Right atrium auricular region (tissue), 2 donors: ENCODE measurements around the gene SHBG. TPM values are rescaled to one million over a fixed set of nuclear protein-coding genes. Genes with fewer than 3 reads are reported as not detected.

Experiments
- DNase-seq: peaks from one replicate; pipeline ENCODE4 v3.0.0-alpha.2; 2019; ENCODE audit warnings: low spot score
- H3K27ac ChIP-seq, 2 donors: fragments of 200-600 bp; sonication (generic); 1 replicate in 1 of 2; 2 replicates in 1 of 2; pipeline ENCODE4 v1.5.1; 2016 to 2019
- H3K27me3 ChIP-seq, 2 donors: fragments of 200-600 bp; sonication (generic); one replicate each; pipeline versions ENCODE4 v1.5.1 to v1.6.0; 2017 to 2019
- H3K36me3 ChIP-seq: fragments of 200-600 bp; sonication (generic); one replicate; pipeline ENCODE4 v1.5.1; 2016
- H3K4me1 ChIP-seq, 2 donors: fragments of 200-600 bp; sonication (generic); one replicate each; pipeline versions ENCODE4 v1.5.1 to v1.6.0; 2017 to 2019
- H3K4me3 ChIP-seq, 2 donors: fragments of 200-600 bp; sonication (generic); 1 replicate in 1 of 2; 2 replicates in 1 of 2; pipeline ENCODE4 v1.5.1; 2017 to 2019; ENCODE audit warnings: mild to moderate bottlenecking in 1 of 2, moderate library complexity in 1 of 2
- H3K9me3 ChIP-seq, 2 donors: fragments of 200-600 bp; sonication (generic); one replicate each; pipeline ENCODE4 v1.5.1; 2019
- CTCF ChIP-seq, 2 donors: fragments of 200-600 bp; sonication (generic); IDR thresholded peaks; one replicate each; pipeline ENCODE4 v1.5.1; 2019; ENCODE audit warnings: antibody characterized with exemption in 2 of 2
- total RNA-seq, 2 donors: library from RNA; depleted of rRNA; stranded (reverse); fragments of >200 nt; gene quantifications; one replicate each; pipeline ENCODE4 v1.1.0, GENCODE V29; 2016

Gene SHBG
- total RNA-seq, 2 donors from 2014 or later = 0.39 TPM; not detected in 1

GRCh38 chr17:7610641-7611040, 19.3 kb upstream of the SHBG start:
- Histone ChIP-seq H3K4me1 (peaks cover 0 to 58% of the 10 kb centered on the region in 2 donors), H3K4me3 (no peak overlapping the region), H3K27me3 (no peaks in the 10 kb centered on the region), H3K36me3 (peaks cover 7% of the 10 kb centered on the region), H3K27ac (no peak overlapping the region), H3K9me3 (no peaks in the 10 kb centered on the region)
- no peak for DNase-seq
- TF ChIP-seq CTCF (IDR thresholded peaks at IDR 0.05) = no peak

GRCh38 chr17:7611635-7612293, 18.2 kb upstream of the SHBG start:
- H3K27me3 ChIP-seq = no peaks in the 10 kb centered on the region
- no peaks in the 10 kb centered on the region for H3K9me3 ChIP-seq
- no peak for DNase-seq
- no peak for TF ChIP-seq CTCF (IDR thresholded peaks at IDR 0.05)
- no peak overlapping the region for H3K4me3 ChIP-seq
- peaks cover 5% of the 10 kb centered on the region for H3K36me3 ChIP-seq
- peak overlapping the region; percentile 38 to 57 for H3K27ac ChIP-seq
- peaks cover 0 to 49% of the 10 kb centered on the region in 2 donors for H3K4me1 ChIP-seq

GRCh38 chr17:7612294-7612640, 17.7 kb upstream of the SHBG start:
- DNase-seq = no peak
- no peaks in the 10 kb centered on the region for H3K9me3 ChIP-seq
- H3K36me3 ChIP-seq = peaks cover 5% of the 10 kb centered on the region
- peak overlapping the region in 1 of 2 donors; percentile 57 for H3K27ac ChIP-seq
- no peak overlapping the region for H3K4me3 ChIP-seq
- no peak for TF ChIP-seq CTCF (IDR thresholded peaks at IDR 0.05)
- peaks cover 0 to 46% of the 10 kb centered on the region in 2 donors for H3K4me1 ChIP-seq
- no peaks in the 10 kb centered on the region for H3K27me3 ChIP-seq

GRCh38 chr17:7613769-7614424, 16.0 kb upstream of the SHBG start:
- Histone ChIP-seq H3K4me1 (peaks cover 0 to 46% of the 10 kb centered on the region in 2 donors), H3K4me3 (peak overlapping the region; percentile 83 to 93), H3K9me3 (no peaks in the 10 kb centered on the region), H3K27me3 (no peaks in the 10 kb centered on the region), H3K27ac (peak overlapping the region; percentile 93 to 94), H3K36me3 (peaks cover 5% of the 10 kb centered on the region)
- DNase-seq = no peak
- TF ChIP-seq CTCF (IDR thresholded peaks at IDR 0.05) = no peak

- Histone ChIP-seq H3K27ac (peak within 1 kb of the TSS; percentile 93 to 94), H3K4me3 (peak within 1 kb of the TSS; percentile 83 to 93), H3K36me3 (peaks cover 5% of the 10 kb centered on the region), H3K9me3 (no peaks in the 10 kb centered on the region), H3K27me3 (no peaks in the 10 kb centered on the region), H3K4me1 (peaks cover 0 to 46% of the 10 kb centered on the region in 2 donors)
- peak; percentile 100 for DNase-seq
- peak in 1 of 2 donors; percentile 70 for TF ChIP-seq CTCF (IDR thresholded peaks at IDR 0.05)
These were observed 15.3 kb upstream of the SHBG start, which contains the start of gene FXR2 for GRCh38 chr17:7614425-7615264. Gene FXR2 (minus strand): TSS chr17:7614897. CDS start chr17:7614532, 365 bp downstream.
